Measurements from ENCODE around the gene GATD1.

- TF ChIP-seq CTCF (IDR thresholded peaks at IDR 0.05) (no peak), POLR2A (IDR thresholded peaks at IDR 0.05) (peak in 2 of 3 donors; percentile 25 to 27)
These were observed 50.7 kb downstream of the GATD1 start for GRCh38 chr11:726278-727220.

Data from body of pancreas (tissue), 4 donors.